NCI-H1417 treated with DMSO at 0.1 percent for 48 hours (cell line): ENCODE measurements around the gene KCNE2.

Experiments used
- DNase-seq: peaks from one replicate; lab custom pipeline; 2025; lab: John Stamatoyannopoulos, UW

KCNE2 gene

GRCh38 chr21:34363733-34364132 lies at the start of gene KCNE2:
Gene KCNE2 (plus strand): TSS chr21:34364006. CDS start chr21:34370479, 6,473 bp downstream.
- DNase-seq: no peak

- no peak for DNase-seq
These were observed 44.2 kb upstream of the KCNE2 start for GRCh38 chr21:34319585-34319984.

GRCh38 chr21:34320011-34320410 lies 43.8 kb upstream of the KCNE2 start:
- DNase-seq: no peak

DNA sequence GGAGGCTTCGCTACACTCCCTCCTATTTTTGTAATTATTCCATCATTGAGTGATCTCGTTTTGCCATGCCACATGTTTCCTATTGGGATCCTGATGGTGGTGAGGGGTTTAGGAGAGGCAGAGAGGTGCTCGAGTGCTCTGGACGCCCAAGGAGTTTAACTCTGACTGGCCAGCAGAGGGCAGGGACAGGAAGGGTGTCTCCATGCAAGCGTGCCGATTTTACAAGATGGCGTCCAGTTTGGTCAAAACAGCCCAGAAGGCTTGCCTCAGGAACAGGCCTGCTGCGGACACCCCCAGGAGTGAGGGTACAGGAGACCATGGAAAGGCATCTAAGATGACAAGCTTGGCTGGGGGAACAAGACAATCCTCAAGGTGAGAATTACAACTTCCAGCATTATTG lies 33.8 kb upstream of the KCNE2 start:
- no peak for DNase-seq

DNA sequence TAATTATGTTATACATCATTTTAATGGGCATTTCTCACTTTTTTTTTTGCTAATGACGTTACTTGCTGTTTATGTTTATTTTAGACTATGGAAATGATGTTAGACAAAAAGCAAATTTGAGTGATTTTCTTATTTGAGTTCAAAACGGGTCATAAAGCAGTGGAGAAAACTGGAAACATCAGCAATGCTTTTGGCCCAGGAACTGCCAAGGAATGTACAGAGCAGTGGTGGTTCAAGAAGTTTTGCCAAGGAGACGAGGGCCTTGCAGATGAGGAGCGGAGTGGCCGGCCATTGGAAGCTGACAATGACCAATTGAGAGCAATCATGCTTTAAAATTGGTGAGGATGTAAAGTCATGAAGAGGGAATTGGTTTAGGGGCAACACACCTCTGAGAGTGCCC lies 32.1 kb upstream of the KCNE2 start:
- DNase-seq: no peak

DNA sequence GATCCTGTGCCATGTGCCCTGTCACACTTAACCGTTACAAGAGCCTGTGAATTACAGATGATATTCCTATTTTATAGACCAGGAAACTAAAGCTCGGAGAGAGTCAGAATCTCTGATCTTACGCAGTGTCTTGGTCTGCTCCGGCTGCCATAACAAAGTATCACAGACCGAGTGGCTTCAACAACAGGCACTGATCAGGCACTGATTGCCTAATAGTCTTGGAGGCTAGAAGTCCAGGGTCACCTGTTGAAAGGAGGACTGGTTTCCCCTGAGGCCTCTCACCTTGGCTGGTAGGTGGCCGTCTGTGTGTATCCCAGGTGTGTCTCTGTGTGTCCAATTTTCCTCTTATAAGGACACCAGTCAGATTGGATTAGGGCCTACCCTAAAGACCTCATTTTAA lies 31.5 kb upstream of the KCNE2 start:
- no peak for DNase-seq

GRCh38 chr21:34333121-34333739 lies 30.6 kb upstream of the KCNE2 start:
- DNase-seq: no peak

GRCh38 chr21:34335316-34335715 lies 28.5 kb upstream of the KCNE2 start:
- DNase-seq: no peak

DNA sequence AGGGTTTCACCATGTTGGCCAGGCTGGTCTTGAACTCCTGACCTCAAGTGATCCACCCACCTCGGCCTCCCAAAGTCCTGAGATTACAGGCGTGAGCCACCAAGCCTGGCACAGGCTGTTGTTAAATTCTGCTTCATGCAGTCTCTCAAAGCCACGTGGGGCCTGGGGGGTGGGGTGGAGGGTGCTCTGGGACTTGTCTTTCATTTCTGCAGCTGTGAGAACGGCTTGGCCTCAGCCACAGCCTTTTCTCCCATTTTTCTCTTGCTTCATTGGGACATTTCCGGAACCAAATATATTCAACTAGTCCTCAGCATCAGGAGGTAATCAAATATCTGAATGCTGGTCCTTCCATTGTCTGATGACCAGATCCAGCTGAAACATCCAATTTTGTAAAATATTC lies 27.6 kb upstream of the KCNE2 start:
- DNase-seq: no peak

GRCh38 chr21:34336756-34337391 lies 26.9 kb upstream of the KCNE2 start:
- DNase-seq: no peak

DNA sequence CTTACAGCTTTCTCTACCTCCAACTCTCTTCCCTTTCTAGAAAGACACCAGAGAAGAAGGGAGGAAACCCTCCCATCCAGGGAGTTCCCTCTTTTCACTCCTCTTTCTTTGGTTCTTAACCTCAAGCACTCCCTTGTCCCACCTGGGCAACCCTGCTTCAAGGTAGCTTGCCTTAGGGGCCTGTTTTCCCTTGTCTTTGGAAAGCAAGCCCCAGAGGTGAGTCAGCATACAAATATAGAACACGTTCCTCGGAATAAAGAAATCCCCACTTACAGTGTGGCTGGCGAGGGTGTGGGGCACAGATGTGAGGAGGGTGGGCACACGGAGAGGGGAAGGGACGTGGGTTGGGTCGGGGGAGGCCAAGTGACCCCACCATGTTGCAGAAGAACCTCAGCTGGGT lies 26.1 kb upstream of the KCNE2 start:
- DNase-seq: no peak

DNA sequence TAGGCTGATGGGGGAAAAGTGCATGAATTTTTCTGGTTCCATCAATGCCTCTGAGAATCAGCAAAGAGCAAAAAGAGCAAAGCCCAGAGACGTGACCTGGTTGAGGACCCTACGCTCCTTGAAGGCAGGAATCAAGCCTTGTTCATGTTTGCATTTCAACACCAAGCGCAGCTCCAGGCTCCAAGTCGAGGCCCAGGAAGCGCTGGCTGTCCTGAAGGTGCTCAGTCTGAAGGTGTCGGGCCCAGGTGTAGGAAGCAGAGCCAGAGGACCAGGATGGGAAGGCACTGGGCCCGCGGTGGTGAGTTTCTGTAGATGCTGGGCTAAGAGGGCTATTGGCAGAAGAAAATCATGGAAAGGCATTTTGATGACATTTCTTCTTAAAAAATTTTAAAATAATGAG lies 25.6 kb upstream of the KCNE2 start:
- no peak for DNase-seq

DNA sequence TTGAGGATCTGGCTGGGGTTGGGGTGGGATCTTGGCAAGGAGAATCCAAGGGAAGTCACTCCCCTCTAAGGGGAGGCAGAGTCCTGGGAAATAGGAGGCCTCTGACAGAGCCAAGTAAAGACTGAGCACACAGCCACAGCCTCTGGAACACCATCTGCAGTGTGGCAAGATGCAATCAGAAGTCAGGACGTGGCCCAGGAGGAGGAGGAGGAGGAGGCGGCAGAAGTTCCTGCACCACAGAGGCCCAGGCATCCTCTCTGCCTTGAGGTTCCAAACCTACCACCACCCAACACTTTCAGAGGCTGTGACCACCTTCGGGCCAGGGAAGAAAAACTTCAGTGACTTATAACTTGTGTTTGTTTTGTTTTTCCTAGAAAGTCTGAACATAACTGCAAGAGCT lies 23.7 kb upstream of the KCNE2 start:
- DNase-seq: no peak

DNA sequence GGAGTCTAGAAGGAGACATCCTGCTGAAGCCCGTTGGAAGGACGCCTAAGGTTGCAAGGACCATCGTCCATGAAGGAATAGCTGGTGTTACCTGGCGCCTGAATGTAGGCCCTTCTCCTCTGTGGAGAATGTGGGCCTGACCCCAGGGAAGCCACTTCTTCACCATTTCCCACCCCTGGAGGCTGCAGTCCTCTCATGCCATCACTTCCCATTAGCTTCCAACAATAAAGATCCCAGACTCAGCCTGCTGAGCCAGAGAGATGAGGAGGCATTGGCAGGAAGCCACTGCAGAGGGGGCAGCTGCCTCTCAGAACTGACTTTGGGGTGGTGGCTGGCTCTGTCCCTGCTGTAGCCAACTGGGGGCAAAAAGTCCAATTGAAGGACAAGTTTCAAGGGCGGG lies 21.3 kb upstream of the KCNE2 start:
- no peak for DNase-seq

- no peak for DNase-seq
These were observed 20.5 kb upstream of the KCNE2 start for GRCh38 chr21:34343347-34343746.

GRCh38 chr21:34343838-34344381 lies 19.9 kb upstream of the KCNE2 start:
- no peak for DNase-seq

GRCh38 chr21:34344584-34344983 lies 19.2 kb upstream of the KCNE2 start:
- no peak for DNase-seq

- DNase-seq: no peak
These were observed 18.5 kb upstream of the KCNE2 start for GRCh38 chr21:34345091-34345871.

GRCh38 chr21:34345892-34346291 lies 17.9 kb upstream of the KCNE2 start:
- no peak for DNase-seq

- no peak for DNase-seq
These were observed 14.8 kb upstream of the KCNE2 start for GRCh38 chr21:34348890-34349519.

DNA sequence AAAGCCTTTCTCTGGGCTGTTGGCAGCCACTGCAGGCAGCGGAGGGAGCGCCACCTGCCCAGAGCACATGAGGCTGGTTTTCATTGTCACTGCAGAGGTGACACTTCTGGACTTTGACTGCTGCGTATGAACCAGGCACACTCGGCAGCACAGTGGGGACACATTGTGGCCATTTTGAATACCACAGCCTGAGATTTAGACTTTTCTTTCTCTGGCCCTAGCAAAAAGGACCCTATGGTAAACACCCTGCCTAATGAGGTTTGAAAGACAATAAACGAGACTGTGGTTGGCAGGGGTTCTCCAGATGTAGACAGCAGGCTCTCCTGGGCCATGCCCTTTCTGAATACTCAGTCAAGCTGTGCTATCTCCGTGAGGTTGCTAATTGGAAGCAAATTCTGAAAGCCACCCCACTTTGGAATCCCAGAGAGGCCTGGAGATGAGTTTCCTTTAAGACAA lies 12.0 kb upstream of the KCNE2 start:
- peak; percentile 55 for DNase-seq

- no peak for DNase-seq
These were observed 11.2 kb upstream of the KCNE2 start for GRCh38 chr21:34352556-34352955.
